ENCODE data around the gene D2HGDH. TPM values are rescaled to one million over a fixed set of nuclear protein-coding genes. Genes with fewer than 3 reads are reported as not detected.
"Not testable (repeated sequence)": the region's sequence is repeated elsewhere in the genome, so short reads cannot be mapped to it uniquely, and the experiment has no call there.

The D2HGDH gene
- total RNA-seq, 1 experiment from 2014 or later = 28.1 TPM

DNA sequence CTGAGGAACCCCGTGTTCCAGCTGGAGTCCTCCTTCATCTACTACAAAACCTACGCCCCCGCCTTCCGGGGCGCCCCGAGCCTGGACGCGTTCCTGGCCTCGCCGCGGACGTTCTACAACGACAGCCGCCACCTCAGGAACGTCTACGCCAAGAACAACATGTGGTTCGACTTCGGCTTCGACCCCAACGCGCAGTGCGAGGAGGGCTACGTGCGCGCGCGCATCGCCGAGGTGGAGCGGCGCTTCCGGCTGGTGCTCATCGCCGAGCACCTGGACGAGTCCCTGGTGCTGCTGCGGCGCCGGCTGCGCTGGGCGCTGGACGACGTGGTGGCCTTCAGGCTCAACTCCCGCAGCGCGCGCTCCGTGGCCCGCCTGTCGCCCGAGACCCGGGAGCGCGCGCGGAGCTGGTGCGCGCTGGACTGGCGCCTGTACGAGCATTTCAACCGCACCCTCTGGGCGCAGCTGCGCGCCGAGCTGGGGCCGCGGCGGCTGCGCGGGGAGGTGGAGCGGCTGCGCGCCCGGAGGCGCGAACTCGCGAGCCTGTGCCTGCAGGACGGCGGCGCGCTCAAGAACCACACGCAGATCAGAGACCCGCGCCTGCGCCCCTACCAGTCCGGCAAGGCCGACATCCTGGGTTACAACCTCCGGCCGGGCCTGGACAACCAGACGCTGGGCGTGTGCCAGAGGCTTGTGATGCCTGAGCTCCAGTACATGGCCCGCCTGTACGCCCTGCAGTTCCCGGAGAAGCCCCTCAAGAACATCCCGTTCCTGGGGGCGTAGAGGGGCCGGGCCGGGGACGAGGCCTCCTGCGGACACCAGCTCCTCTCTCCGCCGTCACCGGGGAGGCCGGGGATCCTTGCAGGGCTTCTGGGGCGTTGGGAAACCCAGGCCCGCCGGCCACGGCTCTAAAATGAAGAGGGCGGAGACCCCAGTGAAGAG lies 69.2 kb downstream of the D2HGDH start:
- no peaks in the 10 kb centered on the region for H3K9me3 ChIP-seq
- no peaks in the 10 kb centered on the region for H3K27me3 ChIP-seq
- DNase-seq = no peak
- no peaks in the 10 kb centered on the region for H3K36me3 ChIP-seq
- H3K4me3 ChIP-seq = no peak overlapping the region

DNA sequence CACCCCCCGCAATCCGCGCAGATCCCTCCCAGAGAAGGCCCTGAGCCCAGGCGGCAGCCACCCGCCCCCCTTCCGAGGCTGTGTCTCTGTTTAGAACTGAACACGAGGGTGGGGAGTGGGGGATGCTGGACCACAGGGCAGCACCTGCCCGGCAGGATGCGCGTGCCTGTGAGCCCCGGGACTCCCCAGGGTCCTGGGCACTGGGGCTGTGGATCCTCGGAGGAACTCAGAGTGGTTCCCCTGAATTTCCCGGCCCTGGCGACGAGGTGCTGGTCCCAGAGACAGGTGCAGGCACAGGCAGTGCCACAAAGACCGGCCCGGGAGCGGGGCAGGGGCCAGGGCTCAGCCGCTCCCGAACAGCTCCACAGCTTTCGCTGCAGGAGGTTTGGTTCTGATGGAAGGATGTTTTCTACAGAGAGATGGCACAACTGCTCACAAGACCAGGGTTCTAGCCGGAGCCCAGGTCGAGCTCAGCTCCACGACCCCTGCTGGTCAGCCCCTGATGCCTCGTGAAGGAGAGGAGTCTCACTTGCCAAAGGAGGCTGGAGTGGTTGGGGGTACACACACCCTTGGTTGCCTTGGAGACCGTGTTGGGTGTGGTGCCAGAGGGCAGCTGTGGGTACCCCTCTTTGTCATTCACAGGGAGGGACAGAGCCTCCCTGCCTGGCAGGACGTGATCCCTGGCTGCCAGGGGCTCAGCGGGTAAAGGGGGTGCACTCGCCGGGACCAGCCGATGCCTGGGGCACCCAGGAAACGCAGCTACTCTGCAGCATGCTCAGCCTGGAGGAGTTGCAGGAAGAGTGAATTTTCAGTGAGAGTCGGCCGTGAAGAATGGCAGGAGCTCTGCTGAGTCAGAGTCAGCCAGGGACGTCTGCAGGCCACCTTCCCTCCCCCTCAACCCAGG lies 70.1 kb downstream of the D2HGDH start:
- H3K4me3 ChIP-seq = no peak overlapping the region
- H3K27me3 ChIP-seq = no peaks in the 10 kb centered on the region
- no peaks in the 10 kb centered on the region for H3K9me3 ChIP-seq
- no peaks in the 10 kb centered on the region for H3K36me3 ChIP-seq
- no peak for DNase-seq

DNA sequence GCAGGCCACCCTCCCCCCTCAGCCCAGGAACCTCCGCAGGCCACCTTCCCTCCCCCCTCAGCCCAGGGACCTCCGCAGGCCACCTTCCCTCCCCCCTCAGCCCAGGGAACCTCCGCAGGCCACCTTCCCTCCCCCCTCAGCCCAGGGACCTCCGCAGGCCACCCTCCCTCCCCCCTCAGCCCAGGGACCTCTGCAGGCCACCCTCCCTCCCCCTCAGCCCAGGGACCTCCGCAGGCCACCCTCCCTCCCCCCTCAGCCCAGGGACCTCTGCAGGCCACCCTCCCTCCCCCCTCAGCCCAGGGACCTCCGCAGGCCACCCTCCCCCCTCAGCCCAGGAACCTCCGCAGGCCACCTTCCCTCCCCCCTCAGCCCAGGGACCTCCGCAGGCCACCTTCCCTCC lies 71.8 kb downstream of the D2HGDH start:
- not testable (repeated sequence) for H3K27me3 ChIP-seq, H3K4me3 ChIP-seq, DNase-seq, H3K9me3 ChIP-seq, H3K36me3 ChIP-seq

DNA sequence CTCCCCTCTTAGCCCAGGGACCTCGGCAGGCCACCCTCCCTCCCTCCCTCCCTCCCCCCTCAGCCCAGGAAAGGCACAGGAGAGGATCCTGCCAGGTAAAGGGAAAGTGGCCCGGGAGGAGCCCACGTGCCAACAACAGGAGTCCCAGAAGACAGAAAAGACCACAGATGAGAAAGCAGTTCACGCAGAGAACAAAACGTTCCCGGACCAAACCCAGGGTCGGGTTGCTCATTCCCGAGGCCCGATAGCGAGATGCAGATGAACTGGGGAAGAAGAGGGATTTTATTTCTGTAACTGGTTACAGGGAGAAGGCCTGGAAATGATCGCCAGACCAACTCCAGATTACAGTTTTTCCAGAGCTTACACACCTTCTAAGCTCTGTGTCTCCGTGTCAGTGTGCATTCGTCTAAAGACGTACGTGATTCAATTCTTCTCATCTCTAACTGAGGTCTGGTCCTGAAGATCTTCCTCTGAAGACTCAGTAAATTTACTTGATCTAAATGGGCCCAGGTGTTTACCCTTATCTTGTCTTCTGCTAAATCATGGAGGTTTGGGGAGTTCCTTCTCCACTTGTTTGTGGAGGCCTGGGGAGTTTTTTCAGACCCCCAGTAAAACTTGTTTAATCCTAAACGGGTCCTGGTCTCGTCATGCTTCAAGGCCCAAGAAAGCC lies 73.8 kb downstream of the D2HGDH start:
- H3K36me3 ChIP-seq = no peaks in the 10 kb centered on the region
- no peaks in the 10 kb centered on the region for H3K9me3 ChIP-seq
- no peaks in the 10 kb centered on the region for H3K27me3 ChIP-seq
- DNase-seq = no peak
- H3K4me3 ChIP-seq = no peak overlapping the region

DNA sequence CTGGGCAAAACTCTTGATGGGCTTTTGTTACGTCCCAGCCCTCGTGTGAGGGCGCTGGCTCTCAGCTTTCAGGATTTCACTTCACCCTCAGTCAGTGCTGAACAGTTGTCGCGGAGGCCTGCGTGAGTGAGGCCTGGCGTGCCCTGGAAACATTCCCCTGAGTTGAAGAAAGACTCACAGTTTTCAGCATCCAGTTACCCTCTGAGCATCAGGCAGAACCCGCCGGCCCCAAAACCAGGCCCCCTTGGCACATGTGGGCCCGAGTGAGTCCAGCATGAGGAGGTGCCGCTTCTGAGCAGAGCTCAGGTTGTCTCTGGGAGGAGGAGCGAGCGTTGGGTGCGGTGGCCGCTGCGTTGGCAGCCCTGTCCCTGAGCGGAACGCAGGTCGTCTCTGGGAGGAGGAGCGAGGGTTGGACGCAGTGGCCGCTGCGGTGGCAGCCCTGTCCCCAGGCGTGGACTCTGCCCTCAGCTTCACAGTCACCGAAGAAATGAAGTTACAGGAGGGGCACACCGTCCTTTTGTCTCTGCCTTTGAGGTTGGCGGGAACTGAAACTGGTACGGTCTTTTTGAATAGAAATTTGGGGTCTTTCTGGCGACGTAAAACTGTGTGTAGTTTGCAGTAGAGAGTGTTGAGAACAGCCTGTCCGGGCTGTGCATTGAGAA lies 74.4 kb downstream of the D2HGDH start, which contains the start of gene NEU4:
Gene NEU4 (plus strand): TSS at position 473 of the 662 bp plus-strand sequence. CDS start 5,292 bp downstream, outside the sequence.
- Histone ChIP-seq H3K4me3 (no peak within 1 kb of the TSS), H3K36me3 (no peaks in the 10 kb centered on the region), H3K9me3 (no peaks in the 10 kb centered on the region), H3K27me3 (no peaks in the 10 kb centered on the region)
- no peak for DNase-seq

DNA sequence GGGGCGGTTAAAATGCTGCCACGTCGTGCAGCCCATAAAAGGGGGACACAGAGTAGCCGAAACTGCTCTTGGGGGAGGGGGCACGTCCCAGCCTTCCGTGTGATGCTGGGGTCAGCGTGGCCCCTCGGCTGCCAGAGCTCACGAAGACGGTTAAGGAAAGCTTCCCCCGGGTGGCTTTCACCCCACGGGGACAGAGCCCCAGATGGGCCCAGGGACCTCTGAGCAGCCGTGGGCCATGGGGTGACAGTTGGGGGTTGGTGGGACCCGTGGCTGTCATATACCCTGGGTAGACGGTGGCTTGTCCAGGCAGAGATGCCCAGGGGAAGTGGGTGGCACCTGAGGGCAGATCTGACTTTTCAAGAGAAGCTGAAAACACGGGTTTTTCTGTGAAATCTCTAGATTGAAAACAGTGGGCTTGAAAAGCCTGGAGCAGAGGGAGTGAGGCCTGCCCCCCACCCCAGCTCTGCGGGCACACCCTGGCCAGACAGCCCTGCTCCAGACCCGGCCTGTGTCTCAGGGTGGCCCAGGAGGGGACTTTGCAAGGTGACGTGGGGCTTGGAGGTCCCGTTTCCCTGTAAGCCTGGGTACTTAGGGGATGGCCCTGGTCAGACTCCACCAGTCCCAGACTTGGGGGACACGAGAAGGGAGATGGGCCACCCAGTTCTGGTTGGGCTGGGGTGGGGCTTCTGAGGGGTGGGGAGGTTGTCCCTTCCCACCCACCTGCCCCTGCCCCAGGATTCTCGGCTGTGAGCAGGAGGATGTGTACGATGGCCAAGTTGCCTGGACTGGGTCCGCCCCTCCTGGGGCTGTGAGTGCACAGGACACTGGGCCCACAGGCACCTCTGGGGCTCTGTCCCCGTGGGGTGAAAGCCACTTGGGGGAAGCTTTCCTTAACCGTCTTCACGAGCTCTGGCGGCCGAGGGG lies 75.2 kb downstream of the D2HGDH start:
- H3K27me3 ChIP-seq = no peaks in the 10 kb centered on the region
- H3K9me3 ChIP-seq = no peaks in the 10 kb centered on the region
- H3K36me3 ChIP-seq = no peaks in the 10 kb centered on the region
- H3K4me3 ChIP-seq = no peak overlapping the region
- DNase-seq = no peak

DNA sequence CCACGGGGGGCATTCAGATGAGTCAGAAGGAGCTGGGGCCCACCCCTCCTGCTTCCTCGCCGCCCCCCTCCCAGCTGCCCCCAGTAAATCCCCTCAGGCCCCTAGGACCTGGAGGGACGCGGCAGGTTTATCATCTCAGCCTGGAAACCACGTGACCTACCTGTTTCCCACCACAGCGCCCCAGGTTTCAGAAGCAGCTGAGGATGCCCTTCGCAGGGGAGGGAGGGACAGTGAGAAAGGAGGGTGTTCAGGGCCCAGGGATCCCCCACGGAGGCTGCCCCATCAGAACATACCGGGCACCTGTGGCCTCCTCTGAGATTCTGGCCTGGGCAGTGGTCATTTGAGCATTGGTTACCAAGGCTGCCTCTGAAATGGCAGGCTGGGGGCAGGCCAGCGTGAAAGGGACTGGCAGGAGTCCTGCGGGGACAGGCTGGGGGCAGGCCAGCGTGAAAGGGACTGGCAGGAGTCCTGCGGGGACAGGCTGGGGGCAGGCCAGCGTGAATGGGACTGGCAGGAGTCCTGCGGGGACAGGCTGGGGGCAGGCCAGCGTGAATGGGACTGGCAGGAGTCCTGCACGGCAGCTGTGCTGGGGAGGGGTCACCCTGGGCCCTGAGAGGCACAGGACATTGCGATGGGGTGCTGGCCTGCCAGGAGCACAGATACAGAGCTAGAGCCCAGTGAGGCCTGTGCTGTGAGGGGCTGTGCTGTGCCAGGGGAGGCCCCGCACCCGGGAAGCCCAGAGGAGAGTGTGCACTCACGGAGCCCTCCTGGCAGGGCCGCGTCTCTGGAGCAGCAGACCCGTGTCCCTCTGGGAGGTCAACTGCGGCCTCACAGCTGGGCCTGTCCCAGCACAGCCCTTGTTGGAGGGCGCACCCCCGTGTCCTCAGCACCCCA lies 76.1 kb downstream of the D2HGDH start:
- Histone ChIP-seq H3K36me3 (no peaks in the 10 kb centered on the region), H3K4me3 (no peak overlapping the region)
- DNase-seq = no peak

DNA sequence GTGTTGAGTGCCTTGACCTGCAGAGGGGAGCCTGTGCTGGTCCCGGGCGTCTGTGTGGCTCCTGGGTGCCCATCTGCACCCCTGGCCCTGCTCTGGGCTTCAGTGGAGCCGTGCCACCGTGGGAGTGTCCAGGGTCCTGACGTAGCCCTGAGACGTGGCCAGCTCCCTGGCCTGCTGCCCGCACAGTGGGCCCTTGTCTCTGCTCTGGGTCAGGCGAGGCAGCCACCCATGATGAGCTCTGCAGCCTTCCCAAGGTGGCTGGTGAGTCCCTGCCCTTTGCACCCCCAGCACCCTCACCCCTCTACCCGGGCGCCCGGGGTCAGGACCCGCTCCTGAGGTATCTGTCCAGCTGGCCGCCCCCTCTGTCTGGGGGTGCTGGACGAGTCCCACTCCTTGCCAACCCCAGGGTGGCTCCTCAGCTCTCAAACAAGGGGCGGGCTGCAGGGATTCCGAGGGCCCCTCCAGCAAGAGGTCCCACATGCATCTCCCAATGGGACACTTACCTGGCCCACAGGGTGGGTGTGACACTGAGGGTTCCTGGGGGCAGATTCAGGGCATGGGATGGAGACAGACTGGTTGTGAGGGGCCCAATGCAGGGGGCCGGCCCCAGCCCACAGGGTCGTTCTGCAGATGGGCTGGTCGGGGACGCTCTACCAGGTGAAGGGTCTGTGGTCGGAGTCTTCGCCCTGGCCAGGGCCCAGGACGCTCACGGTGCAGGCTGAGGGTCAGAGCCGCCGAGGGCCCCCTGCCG lies 76.9 kb downstream of the D2HGDH start:
- no peaks in the 10 kb centered on the region for H3K27me3 ChIP-seq
- H3K36me3 ChIP-seq = no peaks in the 10 kb centered on the region
- H3K9me3 ChIP-seq = no peaks in the 10 kb centered on the region
- no peak for DNase-seq
- no peak overlapping the region for H3K4me3 ChIP-seq

More for the DNA sequence above, 76.1 kb downstream of the D2HGDH start:
- Histone ChIP-seq H3K9me3 (no peaks in the 10 kb centered on the region), H3K27me3 (no peaks in the 10 kb centered on the region)

DNA sequence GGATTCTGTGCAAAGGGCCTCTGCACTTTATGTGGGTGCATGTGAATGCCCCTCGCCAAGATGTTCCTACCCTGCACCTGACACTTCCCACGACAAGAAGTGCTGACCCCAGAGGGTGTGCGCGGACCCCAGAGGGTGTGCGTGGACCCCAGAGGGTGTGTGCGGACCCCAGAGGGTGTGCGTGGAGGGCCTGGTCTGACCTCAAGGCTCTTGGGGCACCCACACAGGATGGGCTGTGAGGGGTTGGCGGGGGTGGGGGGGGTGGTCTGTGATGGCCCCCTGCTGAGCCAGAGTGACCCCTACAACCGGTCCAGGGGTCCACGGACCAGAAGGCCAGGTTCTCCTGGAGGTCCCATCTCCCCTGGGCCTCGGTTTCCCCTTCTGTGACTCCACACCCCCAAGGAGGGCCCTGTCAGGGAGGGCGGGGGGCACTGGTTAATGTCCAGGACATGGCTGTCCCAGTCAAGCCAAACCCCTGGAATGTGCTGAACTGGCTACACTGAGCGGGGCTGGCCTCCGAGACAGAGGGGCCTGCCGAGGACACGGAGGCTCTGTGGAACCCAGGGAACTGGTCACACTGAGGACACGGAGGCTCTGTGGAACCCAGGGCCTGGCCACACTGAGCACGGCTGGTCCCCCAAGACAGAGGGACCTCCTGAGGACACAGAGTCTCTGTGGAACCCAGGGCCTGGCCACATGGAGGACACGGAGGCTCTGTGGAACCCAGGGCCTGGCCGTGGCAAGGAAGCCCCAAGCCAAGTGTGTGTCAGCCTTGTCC lies 77.7 kb downstream of the D2HGDH start:
- DNase-seq = no peak
- Histone ChIP-seq H3K4me3 (no peak overlapping the region), H3K9me3 (no peaks in the 10 kb centered on the region), H3K36me3 (no peaks in the 10 kb centered on the region), H3K27me3 (no peaks in the 10 kb centered on the region)

DNA sequence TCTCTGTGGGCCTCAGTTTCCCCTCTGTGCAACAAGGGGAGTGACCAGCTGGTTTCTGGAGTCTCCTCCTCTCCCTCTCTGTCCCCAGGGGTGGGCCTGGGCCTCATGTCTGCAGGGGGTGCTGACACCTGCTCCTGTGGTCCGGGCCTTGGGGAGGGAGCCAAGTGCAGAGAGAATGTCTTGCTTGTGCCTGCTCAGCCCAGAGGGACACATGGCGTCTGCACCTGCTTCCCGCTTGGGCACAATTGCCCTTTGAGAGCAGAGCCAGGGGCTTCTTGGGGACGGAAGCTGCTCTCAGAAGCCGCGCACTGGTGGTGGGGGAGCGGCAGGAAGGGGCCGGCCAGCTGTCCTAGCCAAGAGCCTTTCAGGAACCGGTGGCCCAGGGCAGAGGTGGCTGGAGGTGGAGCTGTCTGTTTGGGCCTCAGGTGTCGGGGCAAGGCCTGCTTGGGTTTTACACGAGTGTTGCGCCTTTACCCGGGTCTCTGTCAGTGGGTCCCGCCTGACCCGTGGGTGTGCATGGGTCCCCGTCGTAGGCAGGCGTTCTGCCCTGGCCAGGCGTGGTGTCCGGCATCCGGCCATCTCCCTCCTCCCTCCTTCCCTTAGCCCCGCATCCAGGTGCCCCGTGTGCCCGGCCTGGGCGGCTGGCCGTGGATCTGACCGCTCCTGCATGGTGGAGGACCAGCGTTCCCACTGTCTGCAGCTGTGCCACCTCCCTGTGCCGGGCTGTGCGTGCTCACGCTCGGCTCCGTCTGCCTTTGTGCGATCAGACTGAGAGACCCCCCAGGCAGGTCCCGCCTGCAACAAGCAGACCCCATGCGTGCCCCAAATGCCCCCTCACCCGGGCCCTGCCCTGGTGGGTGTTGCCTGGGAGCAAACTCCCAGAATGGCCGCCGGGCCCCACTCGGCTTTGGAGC lies 78.6 kb downstream of the D2HGDH start:
- DNase-seq = no peak
- Histone ChIP-seq H3K9me3 (no peaks in the 10 kb centered on the region), H3K36me3 (no peaks in the 10 kb centered on the region), H3K4me3 (no peak overlapping the region), H3K27me3 (no peaks in the 10 kb centered on the region)

DNA sequence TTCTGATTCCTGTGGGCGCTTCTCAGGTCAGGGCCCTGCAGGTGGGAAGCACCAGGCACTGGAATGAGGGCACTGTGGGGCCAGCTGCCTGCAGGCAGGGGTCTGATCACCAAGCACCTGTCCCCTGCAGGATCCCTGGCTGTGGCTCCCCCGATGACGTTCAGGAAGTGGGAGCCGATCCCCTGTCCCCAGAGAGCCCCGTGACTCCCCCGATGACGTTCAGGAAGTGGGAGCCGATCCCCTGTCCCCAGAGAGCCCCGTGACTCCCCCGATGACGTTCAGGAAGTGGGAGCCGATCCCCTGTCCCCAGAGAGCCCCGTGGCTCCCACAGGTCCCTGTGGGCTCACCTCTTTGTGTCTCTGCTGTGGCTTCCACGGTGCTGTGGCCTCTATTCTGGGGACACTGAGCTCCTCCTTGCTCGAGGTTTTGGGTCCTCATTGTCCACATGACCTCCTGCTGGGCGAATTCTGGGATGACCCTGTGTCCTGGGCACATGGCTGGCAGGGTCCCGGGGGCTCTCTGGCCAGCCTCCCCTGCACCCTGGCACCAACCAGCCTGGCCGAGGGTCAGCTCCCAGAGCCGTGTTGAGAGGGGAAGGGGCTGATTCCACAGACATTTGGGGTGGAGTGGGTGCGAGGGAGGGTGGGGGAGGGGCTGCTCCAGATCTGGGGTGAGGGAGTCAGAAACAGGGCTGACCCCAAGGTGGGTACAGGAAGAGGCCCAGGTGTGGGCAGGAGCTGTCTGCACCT lies 79.4 kb downstream of the D2HGDH start:
- Histone ChIP-seq H3K9me3 (no peaks in the 10 kb centered on the region), H3K4me3 (no peak overlapping the region), H3K27me3 (no peaks in the 10 kb centered on the region), H3K36me3 (no peaks in the 10 kb centered on the region)
- DNase-seq = no peak

DNA sequence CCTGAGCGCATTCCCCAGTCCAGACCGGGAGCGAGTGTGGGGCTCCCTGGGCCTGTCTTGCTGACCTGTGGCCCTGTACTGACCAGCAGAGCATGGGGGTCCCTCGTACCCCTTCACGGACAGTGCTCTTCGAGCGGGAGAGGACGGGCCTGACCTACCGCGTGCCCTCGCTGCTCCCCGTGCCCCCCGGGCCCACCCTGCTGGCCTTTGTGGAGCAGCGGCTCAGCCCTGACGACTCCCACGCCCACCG lies 79.9 kb downstream of the D2HGDH start:
- DNase-seq = no peak
- Histone ChIP-seq H3K9me3 (no peaks in the 10 kb centered on the region), H3K4me3 (no peak overlapping the region), H3K27me3 (no peaks in the 10 kb centered on the region), H3K36me3 (no peaks in the 10 kb centered on the region)
